ENCODE results near the gene RSAD1.

Gene RSAD1

DNA sequence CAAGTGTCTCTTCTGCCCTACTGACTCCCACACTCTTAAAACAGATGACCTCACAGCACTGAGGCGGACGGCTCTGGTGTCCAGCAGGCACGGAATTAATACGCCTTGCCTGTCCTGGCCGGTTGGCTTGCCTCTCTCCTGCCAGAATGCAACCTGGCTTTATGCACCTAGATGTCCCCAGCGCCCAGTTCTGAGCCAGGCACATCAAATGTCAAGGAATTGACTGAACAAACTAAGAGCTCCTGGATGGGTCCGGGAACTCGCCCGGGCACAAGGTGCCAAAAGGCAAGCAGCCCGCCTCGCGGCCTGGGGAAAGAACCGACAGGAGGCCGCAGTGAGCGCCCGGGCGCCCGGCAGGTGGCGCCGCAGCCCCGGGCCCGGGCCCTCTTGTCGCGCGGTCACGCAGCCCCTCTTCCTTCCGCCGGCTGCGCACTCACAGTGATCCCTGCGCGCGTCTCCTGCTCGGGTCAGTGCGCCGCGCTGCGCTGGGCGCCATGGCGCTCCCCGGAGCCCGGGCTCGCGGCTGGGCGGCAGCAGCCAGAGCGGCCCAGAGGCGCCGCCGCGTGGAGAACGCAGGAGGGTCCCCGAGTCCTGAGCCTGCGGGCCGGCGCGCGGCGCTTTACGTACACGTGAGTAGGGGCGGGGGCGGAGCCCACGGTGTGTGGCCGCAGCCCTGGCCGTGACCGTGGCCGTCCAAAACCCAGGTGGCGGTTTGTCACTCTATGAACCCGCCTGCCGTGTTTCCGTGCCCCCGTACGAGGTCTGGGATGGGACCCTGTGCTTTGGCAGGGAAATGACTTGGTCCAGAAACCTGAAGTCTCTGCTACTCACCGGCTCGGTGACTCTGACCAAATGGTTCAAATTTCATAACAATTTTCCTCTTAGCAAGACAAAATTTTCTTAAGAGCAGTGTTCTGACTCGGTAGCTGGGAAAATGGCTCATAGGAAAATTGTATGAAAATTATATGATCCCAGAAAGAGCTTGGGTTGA, at the start of gene RSAD1:
TSS of gene RSAD1 (plus strand) at position 470 of the 991 bp plus-strand sequence. CDS start at position 495, 25 bp downstream.
- DNase-seq (ENCODE audit: low spot score) = peak; percentile 95
- TF ChIP-seq, protein P1, sequence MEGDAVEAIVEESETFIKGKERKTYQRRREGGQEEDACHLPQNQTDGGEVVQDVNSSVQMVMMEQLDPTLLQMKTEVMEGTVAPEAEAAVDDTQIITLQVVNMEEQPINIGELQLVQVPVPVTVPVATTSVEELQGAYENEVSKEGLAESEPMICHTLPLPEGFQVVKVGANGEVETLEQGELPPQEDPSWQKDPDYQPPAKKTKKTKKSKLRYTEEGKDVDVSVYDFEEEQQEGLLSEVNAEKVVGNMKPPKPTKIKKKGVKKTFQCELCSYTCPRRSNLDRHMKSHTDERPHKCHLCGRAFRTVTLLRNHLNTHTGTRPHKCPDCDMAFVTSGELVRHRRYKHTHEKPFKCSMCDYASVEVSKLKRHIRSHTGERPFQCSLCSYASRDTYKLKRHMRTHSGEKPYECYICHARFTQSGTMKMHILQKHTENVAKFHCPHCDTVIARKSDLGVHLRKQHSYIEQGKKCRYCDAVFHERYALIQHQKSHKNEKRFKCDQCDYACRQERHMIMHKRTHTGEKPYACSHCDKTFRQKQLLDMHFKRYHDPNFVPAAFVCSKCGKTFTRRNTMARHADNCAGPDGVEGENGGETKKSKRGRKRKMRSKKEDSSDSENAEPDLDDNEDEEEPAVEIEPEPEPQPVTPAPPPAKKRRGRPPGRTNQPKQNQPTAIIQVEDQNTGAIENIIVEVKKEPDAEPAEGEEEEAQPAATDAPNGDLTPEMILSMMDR (IDR thresholded peaks at IDR 0.05; ENCODE audit: extremely low read depth, missing control alignments) = peak; percentile 88

DNA sequence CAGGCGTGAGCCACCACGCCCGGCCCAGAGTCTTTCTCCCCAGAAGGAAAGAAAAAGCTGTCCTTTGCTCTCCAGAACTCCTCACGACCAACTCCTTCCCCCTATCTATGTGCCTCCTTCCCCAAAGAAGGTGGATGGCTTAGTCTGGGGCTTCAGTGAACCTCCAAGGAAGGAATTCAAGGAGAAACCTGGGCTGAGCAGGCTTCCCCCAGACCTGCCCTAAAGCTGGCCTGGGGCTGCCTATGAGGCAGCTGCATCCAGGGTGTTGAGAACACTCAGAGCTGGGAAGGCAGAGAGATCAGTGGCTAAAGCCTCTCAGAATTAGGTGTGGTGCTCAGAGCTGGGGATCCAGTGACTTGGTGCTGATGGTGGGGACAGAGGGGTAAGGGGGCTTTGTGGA, 48.9 kb upstream of the RSAD1 start:
- DNase-seq (ENCODE audit: low spot score) = no peak
- TF ChIP-seq, protein P1 (IDR thresholded peaks at IDR 0.05; ENCODE audit: extremely low read depth, missing control alignments) = no peak

DNA sequence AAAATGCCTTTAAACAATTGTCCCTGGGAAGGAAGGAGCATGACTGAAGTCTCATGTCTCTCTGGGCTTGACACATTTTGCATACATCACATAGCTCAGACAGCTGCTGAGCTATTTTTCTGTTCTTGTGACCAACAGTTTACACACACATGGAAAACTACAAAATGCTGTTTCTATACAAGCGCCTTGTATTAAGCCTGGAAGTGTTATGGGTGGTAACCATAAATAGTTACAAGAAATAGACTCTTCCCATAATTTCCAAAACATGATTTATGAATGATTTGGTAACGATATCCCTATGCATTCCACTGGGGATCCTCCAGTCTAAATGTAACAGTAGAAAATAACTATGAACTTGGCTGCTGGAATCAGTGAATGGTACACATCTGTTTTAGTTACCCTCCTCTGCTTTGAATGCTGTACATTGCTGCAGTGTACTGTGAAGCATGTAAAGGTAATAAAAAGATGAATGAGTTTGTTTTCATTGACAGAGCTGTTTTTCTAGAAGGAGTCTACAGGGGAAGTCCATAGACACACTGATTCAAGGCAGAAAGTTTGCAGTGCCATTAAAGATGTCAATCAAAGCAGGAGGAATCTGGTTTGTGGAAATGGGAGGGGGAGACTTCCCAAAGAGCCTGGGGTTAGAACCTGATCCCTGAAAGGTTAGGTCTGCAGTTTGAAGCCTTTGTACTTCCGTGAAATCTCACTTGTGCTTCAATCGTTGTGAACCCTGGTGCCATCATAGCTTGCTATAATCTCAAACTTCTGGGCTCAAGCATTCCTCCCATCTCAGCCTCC, 47.6 kb upstream of the RSAD1 start:
- DNase-seq (ENCODE audit: low spot score) = no peak
- TF ChIP-seq, protein P1 (IDR thresholded peaks at IDR 0.05; ENCODE audit: extremely low read depth, missing control alignments) = no peak

DNA sequence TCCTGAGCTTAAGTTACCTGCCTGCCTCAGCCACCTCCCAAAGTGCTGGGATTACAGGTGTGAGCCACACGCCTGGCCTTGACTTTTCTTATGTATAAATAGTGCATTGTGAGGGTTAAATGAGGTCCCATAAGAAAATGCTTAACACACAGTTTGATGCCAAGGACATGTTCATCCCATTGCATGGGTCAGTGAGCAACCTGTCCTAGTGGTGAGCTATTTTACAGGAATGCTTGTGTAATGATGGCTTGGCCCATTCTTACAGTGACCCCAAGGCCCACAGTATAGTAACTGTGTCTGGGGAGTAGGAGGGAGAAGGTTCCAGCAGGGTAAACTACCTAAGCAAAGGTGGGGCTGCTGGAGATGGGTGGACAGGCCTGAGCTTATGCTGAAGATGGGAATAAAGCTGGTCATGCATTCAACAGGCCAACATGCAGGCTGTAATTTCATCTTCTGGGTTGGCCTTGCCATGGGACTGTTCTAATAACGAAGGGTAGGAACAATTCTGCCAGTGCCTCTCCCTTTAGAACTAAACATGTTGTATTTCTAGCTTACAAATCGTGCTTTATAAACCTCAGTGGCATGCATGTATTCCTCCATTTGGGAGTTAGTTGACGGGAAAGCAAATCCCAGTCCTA, 46.4 kb upstream of the RSAD1 start:
- no peak for DNase-seq (ENCODE audit: low spot score)
- TF ChIP-seq, protein P1 (IDR thresholded peaks at IDR 0.05; ENCODE audit: extremely low read depth, missing control alignments) = no peak

DNA sequence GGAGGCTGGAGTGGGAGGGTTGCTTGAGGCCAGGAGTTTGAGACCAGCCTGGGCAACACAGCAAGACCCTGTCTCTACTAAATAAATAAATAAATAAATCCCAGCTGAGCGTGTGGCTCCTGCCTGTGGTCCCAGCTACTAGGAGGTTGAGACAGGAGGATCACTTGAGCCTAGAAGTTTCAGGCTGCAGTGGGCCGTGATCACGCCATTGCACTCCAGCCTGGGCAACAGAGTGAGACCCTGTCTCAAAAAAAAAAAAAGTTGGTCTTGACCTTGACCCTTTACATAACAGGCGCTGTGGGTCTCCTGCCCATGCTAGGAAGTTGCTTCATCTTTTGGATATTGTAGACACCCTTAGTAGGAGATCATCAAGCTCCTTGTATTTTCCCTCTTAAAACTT, 41.3 kb upstream of the RSAD1 start:
- no peak for DNase-seq (ENCODE audit: low spot score)
- TF ChIP-seq, protein P1 (IDR thresholded peaks at IDR 0.05; ENCODE audit: extremely low read depth, missing control alignments) = no peak

DNA sequence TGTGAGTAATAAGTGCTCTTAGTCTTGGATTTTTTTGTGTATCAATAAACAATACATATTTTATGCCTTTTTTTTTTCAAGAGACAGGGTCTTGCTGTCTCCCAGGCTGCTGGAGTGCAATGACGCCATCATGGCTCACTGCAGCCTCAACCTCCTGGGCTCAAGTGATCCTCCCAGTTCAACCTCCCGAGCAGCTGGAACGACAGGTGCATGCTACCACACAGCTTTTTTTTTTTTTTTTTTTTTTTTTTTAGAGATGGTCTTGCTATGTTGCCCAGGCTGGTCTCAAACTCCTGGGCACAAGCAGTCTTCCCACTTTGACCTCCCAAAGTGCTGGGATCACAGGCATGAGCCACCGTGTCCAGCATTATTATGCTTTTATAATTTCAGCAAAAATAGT, 39.7 kb upstream of the RSAD1 start:
- DNase-seq (ENCODE audit: low spot score) = no peak
- TF ChIP-seq, protein P1 (IDR thresholded peaks at IDR 0.05; ENCODE audit: extremely low read depth, missing control alignments) = no peak

Measured in GM20000 (cell line).